ENCODE data around the gene KRTAP1-3. TPM values are rescaled to one million over a fixed set of nuclear protein-coding genes. Genes with fewer than 3 reads are reported as not detected.

KRTAP1-3 gene
- total RNA-seq, 1 experiment from 2014 or later = not detected

GRCh38 chr17:41008811-41009210, 25.9 kb downstream of the KRTAP1-3 start, which contains the start of gene KRTAP3-1 (continued):
- no peak for TF ChIP-seq AFF4 (CRISPR knock-in tag; IDR thresholded peaks at IDR 0.05; ENCODE audit: borderline replicate concordance)
- no peak for TF ChIP-seq ZBTB43 (CRISPR knock-in tag; IDR thresholded peaks at IDR 0.05)
- no peak for TF ChIP-seq ZNF671 (CRISPR knock-in tag; IDR thresholded peaks at IDR 0.05)
- no peak for TF ChIP-seq ZNF232 (CRISPR knock-in tag; IDR thresholded peaks at IDR 0.05)
- TF ChIP-seq ZNF423 (CRISPR knock-in tag; IDR thresholded peaks at IDR 0.05) = no peak
- TF ChIP-seq ATF6 (CRISPR knock-in tag; IDR thresholded peaks at IDR 0.05) = no peak
- TF ChIP-seq ERG (CRISPR knock-in tag; IDR thresholded peaks at IDR 0.05) = no peak

- ATAC-seq (no peak), DNase-seq (ENCODE audit: low spot score) (no peak)
- H3K9me3 Mint-ChIP-seq = 0 out of 2 replicates have a peak, but pooled peaks cover 7% of the 10 kb centered on the region
- H3K36me3 Mint-ChIP-seq = no peaks in the 10 kb centered on the region
- no peaks in the 10 kb centered on the region for H3K27me3 Mint-ChIP-seq (ENCODE audit: low read depth)
- H3K4me3 Mint-ChIP-seq = no peak overlapping the region
- CTCF ChIA-PET = no interaction called here
- POLR2A ChIA-PET = no interaction called here
- no peak overlapping the region for H3K27ac Mint-ChIP-seq
- H3K4me1 Mint-ChIP-seq = peaks cover 8% of the 10 kb centered on the region
- TF ChIP-seq NFATC4 (CRISPR knock-in tag; IDR thresholded peaks at IDR 0.05) (no peak), E2F5 (CRISPR knock-in tag; IDR thresholded peaks at IDR 0.05) (no peak), STAT6 (CRISPR knock-in tag; conservative IDR thresholded peaks at IDR 0.05; ENCODE audit: low read depth) (no peak), ZNF425 (CRISPR knock-in tag; conservative IDR thresholded peaks at IDR 0.05) (no peak), ZNF416 (CRISPR knock-in tag; IDR thresholded peaks at IDR 0.05) (no peak), ARID4B (CRISPR knock-in tag; IDR thresholded peaks at IDR 0.05; ENCODE audit: borderline replicate concordance) (no peak), ATF3 (CRISPR knock-in tag; conservative IDR thresholded peaks at IDR 0.05) (no peak), PRRX2 (CRISPR knock-in tag; IDR thresholded peaks at IDR 0.05) (no peak), JUN (CRISPR knock-in tag; IDR thresholded peaks at IDR 0.05) (no peak)
Observed at GRCh38 chr17:41004397-41004796, 30.3 kb downstream of the KRTAP1-3 start.
